Activated CD8-positive, alpha-beta T cell treated with anti-CD3 and anti-CD28 coated beads for 36 hours (primary cell): ENCODE results near the gene DLG2. TPM values are rescaled to one million over a fixed set of nuclear protein-coding genes. Genes with fewer than 3 reads are reported as not detected.

Experiments used
- ATAC-seq: fragments of 200-7000 bp; cut with Tn5 transposase; one replicate; pipeline ENCODE4 v1.10.0; 2021; ENCODE audit warnings: mild to moderate bottlenecking, moderate library complexity
- CTCF ChIA-PET: fragments of 350-600 bp; sonication (Branson Sonifier 250); formaldehyde crosslinking; loops from one replicate; lab custom pipeline; 2021; ENCODE audit warnings: antibody characterized with exemption; lab: Charles Lee
- POLR2A ChIA-PET: fragments of 350-600 bp; sonication (Branson Sonifier 250); formaldehyde crosslinking; loops from one replicate; lab custom pipeline; 2021; ENCODE audit warnings: antibody characterized with exemption; lab: Charles Lee
- DNase-seq: peaks from one replicate; pipeline ENCODE4 v3.0.0-alpha.2; 2020
- H3K27ac Mint-ChIP-seq: one replicate; pipeline ENCODE4 v1.8.0; 2021; ENCODE audit warnings: mild to moderate bottlenecking, mixed read lengths
- H3K27me3 Mint-ChIP-seq: one replicate; pipeline ENCODE4 v1.8.0; 2021; ENCODE audit warnings: mixed read lengths
- H3K36me3 Mint-ChIP-seq: one replicate; pipeline ENCODE4 v1.8.0; 2021; ENCODE audit warnings: low read depth, mixed read lengths
- H3K4me1 Mint-ChIP-seq: one replicate; pipeline ENCODE4 v1.8.0; 2021; ENCODE audit warnings: low read depth, mixed read lengths
- H3K4me3 Mint-ChIP-seq: one replicate; pipeline ENCODE4 v1.8.0; 2021; ENCODE audit warnings: mild to moderate bottlenecking, moderate library complexity, mixed read lengths
- H3K9me3 Mint-ChIP-seq: one replicate; pipeline ENCODE4 v1.8.0; 2021; ENCODE audit warnings: mixed read lengths
- intact Hi-C: fragments of 100-400 bp; cut with micrococcal nuclease; formaldehyde crosslinking; loops from one replicate; pipeline ENCODE4 v1.10.0; 2022
- total RNA-seq, 2 experiments: library from RNA; stranded (reverse); gene quantifications; one replicate each; pipeline ENCODE4 v1.2.3, GENCODE V29; 2021
- TF ChIP-seq, protein P1 (sequence below): fragments of 200-600 bp; IDR thresholded peaks from one replicate; pipeline ENCODE4 v1.8.0; 2022; ENCODE audit warnings: antibody characterized with exemption, mild to moderate bottlenecking

DLG2 gene
- total RNA-seq, 2 experiments from 2014 or later, result 2.2 to 2.6 TPM

DNA sequence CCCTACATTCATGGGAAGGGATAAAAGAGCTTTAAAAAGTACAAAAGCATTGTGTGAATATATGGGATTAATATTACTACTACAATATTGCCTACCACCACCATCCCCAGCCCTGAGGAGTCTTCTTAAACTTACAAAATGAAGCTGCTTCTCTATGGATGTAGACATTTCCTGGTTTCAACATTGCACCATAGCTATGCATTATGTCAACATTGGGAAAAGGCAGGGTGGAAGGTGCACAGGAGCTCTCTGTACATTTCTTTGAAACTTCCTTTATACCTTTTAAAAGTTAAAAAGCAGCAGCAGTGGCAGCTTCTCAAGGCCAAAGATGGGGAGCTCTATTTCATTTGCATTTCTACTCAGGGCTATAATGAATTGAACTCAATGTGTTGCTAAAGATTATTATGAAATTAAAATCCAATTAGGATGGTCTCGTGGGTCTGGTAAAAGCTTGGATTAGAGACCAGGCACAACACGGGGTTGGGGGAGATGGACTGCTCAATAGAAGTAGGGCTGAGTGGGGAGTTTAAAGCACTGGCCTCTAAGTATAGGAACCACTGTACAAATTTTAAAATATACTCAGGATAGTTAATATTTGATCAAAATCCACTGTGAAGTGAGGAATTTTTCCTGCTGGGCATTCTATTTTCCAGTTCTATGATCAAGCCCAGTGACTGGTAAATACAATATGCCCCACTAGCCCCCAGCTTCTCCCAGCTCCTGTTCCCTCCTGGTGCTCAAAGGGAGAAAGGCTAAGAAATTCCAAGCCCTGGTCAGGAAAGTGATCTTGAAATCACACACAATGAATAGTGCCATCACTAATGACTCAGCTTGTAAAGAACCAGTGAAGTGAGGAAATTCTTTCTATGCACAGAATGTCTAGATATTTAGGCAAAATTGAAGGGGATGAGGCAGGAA is 1978.3 kb downstream of the DLG2 start:
- TF ChIP-seq, protein P1, sequence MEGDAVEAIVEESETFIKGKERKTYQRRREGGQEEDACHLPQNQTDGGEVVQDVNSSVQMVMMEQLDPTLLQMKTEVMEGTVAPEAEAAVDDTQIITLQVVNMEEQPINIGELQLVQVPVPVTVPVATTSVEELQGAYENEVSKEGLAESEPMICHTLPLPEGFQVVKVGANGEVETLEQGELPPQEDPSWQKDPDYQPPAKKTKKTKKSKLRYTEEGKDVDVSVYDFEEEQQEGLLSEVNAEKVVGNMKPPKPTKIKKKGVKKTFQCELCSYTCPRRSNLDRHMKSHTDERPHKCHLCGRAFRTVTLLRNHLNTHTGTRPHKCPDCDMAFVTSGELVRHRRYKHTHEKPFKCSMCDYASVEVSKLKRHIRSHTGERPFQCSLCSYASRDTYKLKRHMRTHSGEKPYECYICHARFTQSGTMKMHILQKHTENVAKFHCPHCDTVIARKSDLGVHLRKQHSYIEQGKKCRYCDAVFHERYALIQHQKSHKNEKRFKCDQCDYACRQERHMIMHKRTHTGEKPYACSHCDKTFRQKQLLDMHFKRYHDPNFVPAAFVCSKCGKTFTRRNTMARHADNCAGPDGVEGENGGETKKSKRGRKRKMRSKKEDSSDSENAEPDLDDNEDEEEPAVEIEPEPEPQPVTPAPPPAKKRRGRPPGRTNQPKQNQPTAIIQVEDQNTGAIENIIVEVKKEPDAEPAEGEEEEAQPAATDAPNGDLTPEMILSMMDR, result no peak
- DNase-seq (no peak), ATAC-seq (no peak)
- Mint-ChIP-seq H3K9me3 (no peaks in the 10 kb centered on the region), H3K4me3 (no peak overlapping the region), H3K27me3 (peaks cover 3% of the 10 kb centered on the region), H3K4me1 (no peaks in the 10 kb centered on the region), H3K36me3 (no peaks in the 10 kb centered on the region), H3K27ac (no peak overlapping the region)
- intact Hi-C loops, result no loop called here
- ChIA-PET POLR2A (no interaction called here), CTCF (no interaction called here)

DNA sequence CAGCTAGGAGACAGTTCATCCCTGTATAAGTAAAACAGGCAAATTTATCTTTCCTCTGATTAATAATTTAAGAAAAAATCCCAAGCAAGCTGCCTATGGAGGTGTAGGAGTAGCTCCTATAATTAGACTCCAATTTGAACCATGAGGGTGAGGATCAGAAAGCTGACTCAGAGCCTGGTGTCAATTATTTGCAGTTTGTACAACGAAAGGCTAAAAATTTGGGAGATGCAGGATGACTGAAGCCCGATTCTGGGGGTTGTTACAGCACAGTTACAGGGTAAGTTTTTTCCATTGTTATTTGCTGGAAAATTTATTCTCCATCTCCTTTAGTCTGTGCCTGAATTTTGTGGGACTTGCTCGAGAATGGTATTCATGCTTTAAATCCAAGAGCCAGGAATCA is 1981.6 kb downstream of the DLG2 start:
- Mint-ChIP-seq H3K4me1 (no peaks in the 10 kb centered on the region), H3K9me3 (no peaks in the 10 kb centered on the region), H3K27me3 (peaks cover 3% of the 10 kb centered on the region), H3K36me3 (no peaks in the 10 kb centered on the region), H3K4me3 (no peak overlapping the region), H3K27ac (no peak overlapping the region)
- CTCF ChIA-PET, result interaction anchor here (0.6 kb wide), 1 partner anchor 115 kb away, joined by 3 read pairs; no protein-coding TSS in a partner anchor
- DNase-seq (no peak), ATAC-seq (no peak)
- POLR2A ChIA-PET, result no interaction called here
- TF ChIP-seq, protein P1, result no peak
- intact Hi-C loops, result no loop called here

DNA sequence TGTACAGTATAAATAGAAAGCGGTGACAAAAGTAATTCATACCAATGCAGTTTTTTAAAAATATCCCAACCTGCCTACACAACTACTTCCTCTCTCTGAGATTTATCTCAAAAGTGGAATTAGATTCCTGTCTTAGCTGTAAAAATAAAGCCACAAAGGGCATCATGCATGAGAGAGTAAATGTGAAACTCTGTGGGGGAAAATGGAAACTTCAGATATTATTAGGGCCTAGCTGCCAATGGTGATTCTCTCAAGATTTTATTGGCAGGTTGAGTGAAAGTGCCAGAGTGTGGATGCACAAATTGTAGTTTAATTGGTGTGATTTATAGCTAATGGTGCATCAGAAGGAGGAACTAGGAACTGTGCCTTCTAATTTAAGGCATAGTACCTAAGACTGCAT is 1984.0 kb downstream of the DLG2 start:
- CTCF ChIA-PET, result interaction anchor here (1.5 kb wide), 1 partner anchor 350 kb away, joined by 3 read pairs; no protein-coding TSS in a partner anchor
- intact Hi-C loops, result no loop called here
- POLR2A ChIA-PET, result no interaction called here
- no peak for DNase-seq
- Mint-ChIP-seq H3K27ac (no peak overlapping the region), H3K36me3 (no peaks in the 10 kb centered on the region), H3K4me3 (no peak overlapping the region), H3K9me3 (no peaks in the 10 kb centered on the region), H3K4me1 (no peaks in the 10 kb centered on the region), H3K27me3 (peaks cover 3% of the 10 kb centered on the region)
- TF ChIP-seq, protein P1, result no peak
- no peak for ATAC-seq

DNA sequence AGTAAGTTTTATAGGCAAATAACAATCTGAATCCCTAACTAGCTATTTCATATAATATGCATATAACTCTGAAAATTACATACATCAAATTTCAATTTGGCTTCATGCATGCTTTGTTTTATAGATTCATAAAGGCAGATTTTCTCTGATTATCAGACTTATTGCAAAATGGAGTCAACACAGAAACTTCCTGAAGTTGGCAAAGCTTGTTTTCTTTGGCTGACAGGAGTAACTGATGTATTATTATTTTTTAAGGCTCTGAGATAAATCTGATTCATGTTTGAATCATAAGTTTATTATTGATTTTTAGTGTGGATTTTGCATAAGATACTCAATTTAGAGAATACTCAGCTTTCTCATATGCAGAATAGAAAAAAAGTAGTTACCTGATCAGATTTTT is 1984.6 kb downstream of the DLG2 start:
- ChIA-PET CTCF (interaction anchor here (1.5 kb wide), 1 partner anchor 350 kb away, joined by 3 read pairs; no protein-coding TSS in a partner anchor), POLR2A (interaction anchor here (0.6 kb wide), 1 partner anchor 26 kb away, joined by 3 read pairs; no protein-coding TSS in a partner anchor)
- DNase-seq (no peak), ATAC-seq (no peak)
- intact Hi-C loops, result no loop called here
- Mint-ChIP-seq H3K36me3 (no peaks in the 10 kb centered on the region), H3K9me3 (no peaks in the 10 kb centered on the region), H3K4me1 (no peaks in the 10 kb centered on the region), H3K27ac (no peak overlapping the region), H3K4me3 (no peak overlapping the region), H3K27me3 (peaks cover 3% of the 10 kb centered on the region)
- TF ChIP-seq, protein P1, result no peak

DNA sequence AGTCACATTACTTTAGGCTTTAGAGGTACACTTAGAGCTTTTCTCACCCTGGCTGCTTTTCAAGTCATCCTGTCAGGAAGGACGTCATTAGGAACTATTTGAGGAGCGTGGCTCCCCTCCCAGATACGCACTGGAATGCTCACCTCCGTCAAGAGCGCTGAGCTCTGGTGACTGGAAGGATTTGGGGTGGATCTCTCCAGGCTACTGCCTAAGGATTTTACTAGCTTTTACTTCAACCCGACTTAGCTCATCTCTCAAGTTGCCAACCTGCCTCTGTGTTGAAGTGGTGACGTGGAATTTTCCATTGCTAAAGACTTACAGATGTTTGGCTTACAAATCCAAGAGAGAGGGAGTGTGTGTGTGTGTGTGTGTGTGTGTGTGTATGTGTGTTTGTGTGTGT is 1985.6 kb downstream of the DLG2 start:
- no peak overlapping the region for H3K27ac Mint-ChIP-seq

More for the DNA sequence above, 1985.6 kb downstream of the DLG2 start:
- peaks cover 2% of the 10 kb centered on the region for H3K27me3 Mint-ChIP-seq
- no peaks in the 10 kb centered on the region for H3K9me3 Mint-ChIP-seq
- H3K4me1 Mint-ChIP-seq, result no peaks in the 10 kb centered on the region
- no peak for DNase-seq
- POLR2A ChIA-PET, result no interaction called here
- no peaks in the 10 kb centered on the region for H3K36me3 Mint-ChIP-seq
- CTCF ChIA-PET, result no interaction called here
- TF ChIP-seq, protein P1, result no peak
- intact Hi-C loops, result no loop called here
- no peak overlapping the region for H3K4me3 Mint-ChIP-seq
- no peak for ATAC-seq
